CD8-positive, alpha-beta memory T cell (primary cell): ENCODE data around the gene SLC35B4. TPM values are rescaled to one million over a fixed set of nuclear protein-coding genes. Genes with fewer than 3 reads are reported as not detected.
A peak's percentile ranks its signal among the peaks of the same experiment; 100 is the strongest.
"Not testable (repeated sequence)": the region's sequence is repeated elsewhere in the genome, so short reads cannot be mapped to it uniquely, and the experiment has no call there.

Experiments
- CTCF ChIA-PET: fragments of 350-600 bp; sonication (Branson Sonifier 250); formaldehyde crosslinking; loops from one replicate; lab custom pipeline; 2021; ENCODE audit warnings: antibody characterized with exemption; lab: Charles Lee
- POLR2A ChIA-PET: fragments of 350-600 bp; sonication (Branson Sonifier 250); formaldehyde crosslinking; loops from one replicate; lab custom pipeline; 2021; ENCODE audit warnings: antibody characterized with exemption; lab: Charles Lee
- DNase-seq, 5 donors: peaks; one replicate each; pipeline versions ENCODE4 v3.0.0 to v3.0.0-alpha.2; 2020 to 2022; ENCODE audit warnings: mixed read lengths in 1 of 5
- H3K27ac ChIP-seq: one replicate; pipeline ENCODE4 v1.7.0; 2013; ENCODE audit warnings: low read depth, mild to moderate bottlenecking, low read length, moderate library complexity
- H3K27me3 ChIP-seq: 2 replicates; pipeline ENCODE4 v1.7.0; 2013; ENCODE audit warnings: low read length, mild to moderate bottlenecking; ENCODE audit not compliant: insufficient read depth, poor library complexity, severe bottlenecking
- H3K36me3 ChIP-seq: 2 replicates; pipeline ENCODE4 v1.7.0; 2013; ENCODE audit warnings: mild to moderate bottlenecking, low read length, moderate library complexity; ENCODE audit not compliant: insufficient read depth
- H3K4me1 ChIP-seq: 2 replicates; pipeline ENCODE4 v1.7.0; 2013; ENCODE audit warnings: mild to moderate bottlenecking, low read length, moderate library complexity; ENCODE audit not compliant: insufficient read depth
- H3K4me3 ChIP-seq: 2 replicates; pipeline ENCODE4 v1.7.0; 2013; ENCODE audit warnings: mild to moderate bottlenecking, low read length
- H3K9me3 ChIP-seq: 2 replicates; pipeline ENCODE4 v1.7.0; 2013; ENCODE audit warnings: mild to moderate bottlenecking, low read length
- H3K27ac Mint-ChIP-seq, 8 donors: one replicate each; pipeline ENCODE4 v1.8.0; 2020 to 2021; ENCODE audit warnings: mixed read lengths in 8 of 8, mild to moderate bottlenecking in 6 of 8, inconsistent platforms in 3 of 8, moderate library complexity in 3 of 8
- H3K27me3 Mint-ChIP-seq, 2 donors: one replicate each; pipeline ENCODE4 v1.8.0; 2020 to 2021; ENCODE audit warnings: mixed read lengths in 2 of 2, mild to moderate bottlenecking in 1 of 2, moderate library complexity in 1 of 2
- H3K36me3 Mint-ChIP-seq, 3 donors: one replicate each; pipeline ENCODE4 v1.8.0; 2020 to 2021; ENCODE audit warnings: mixed read lengths in 3 of 3, inconsistent platforms in 1 of 3, mild to moderate bottlenecking in 1 of 3
- H3K4me1 Mint-ChIP-seq, 3 donors: one replicate each; pipeline ENCODE4 v1.8.0; 2020 to 2021; ENCODE audit warnings: mixed read lengths in 3 of 3, inconsistent platforms in 1 of 3, mild to moderate bottlenecking in 1 of 3
- H3K4me3 Mint-ChIP-seq, 7 donors: one replicate each; pipeline ENCODE4 v1.8.0; 2020 to 2021; ENCODE audit warnings: mixed read lengths in 7 of 7, mild to moderate bottlenecking in 6 of 7, moderate library complexity in 4 of 7, inconsistent platforms in 2 of 7
- H3K9me3 Mint-ChIP-seq, 5 donors: one replicate each; pipeline ENCODE4 v1.8.0; 2020 to 2022; ENCODE audit warnings: mixed read lengths in 5 of 5, mild to moderate bottlenecking in 3 of 5, moderate library complexity in 2 of 5, inconsistent platforms in 1 of 5
- polyA plus RNA-seq: library from polyadenylated mRNA; unstranded; fragments of 300-500 nt; fragmentation: Illumina TruSeq; gene quantifications from one replicate; pipeline ENCODE4 v1.2.3, GENCODE V29; 2021
- total RNA-seq, 2 experiments: library from RNA; stranded (reverse); gene quantifications; one replicate each; pipeline ENCODE4 v1.2.3, GENCODE V29; 2021

Gene SLC35B4
- total and polyA plus RNA-seq, 3 experiments from 2014 or later = 18.6 to 20.5 (median 20.3) TPM

GRCh38 chr7:134300988-134301387 is 15.7 kb downstream of the SLC35B4 start:
- ChIA-PET POLR2A (no interaction called here), CTCF (no interaction called here)
- Mint-ChIP-seq H3K36me3 (peaks cover 12 to 87% (median 38%) of the 10 kb centered on the region in 3 donors), H3K27me3 (no peaks in the 10 kb centered on the region), H3K9me3 (no peaks in the 10 kb centered on the region), H3K4me1 (no peaks in the 10 kb centered on the region), H3K27ac (peak overlapping the region in 1 of 8 donors; percentile 36), H3K4me3 (no peak overlapping the region)
- no peaks in the 10 kb centered on the region for H3K9me3 ChIP-seq
- H3K36me3 ChIP-seq = peaks cover 14% of the 10 kb centered on the region
- H3K4me3 ChIP-seq = no peak overlapping the region
- DNase-seq = no peak
- no peaks in the 10 kb centered on the region for H3K27me3 ChIP-seq
- no peak overlapping the region for H3K27ac ChIP-seq
- H3K4me1 ChIP-seq = no peaks in the 10 kb centered on the region

GRCh38 chr7:134298902-134299683 is 17.6 kb downstream of the SLC35B4 start:
- ChIA-PET POLR2A (no interaction called here), CTCF (no interaction called here)
- H3K27me3 ChIP-seq = no peaks in the 10 kb centered on the region
- H3K9me3 Mint-ChIP-seq = no peaks in the 10 kb centered on the region
- no peaks in the 10 kb centered on the region for H3K4me1 Mint-ChIP-seq
- no peak overlapping the region for H3K4me3 Mint-ChIP-seq
- peaks cover 19% of the 10 kb centered on the region for H3K36me3 ChIP-seq
- DNase-seq = no peak
- no peak overlapping the region for H3K4me3 ChIP-seq
- peaks cover 17 to 92% (median 44%) of the 10 kb centered on the region in 3 donors for H3K36me3 Mint-ChIP-seq
- no peaks in the 10 kb centered on the region for H3K9me3 ChIP-seq
- H3K4me1 ChIP-seq = no peaks in the 10 kb centered on the region
- H3K27ac Mint-ChIP-seq = no peak overlapping the region
- H3K27me3 Mint-ChIP-seq = no peaks in the 10 kb centered on the region
- H3K27ac ChIP-seq = no peak overlapping the region

GRCh38 chr7:134297489-134297888 is 19.2 kb downstream of the SLC35B4 start:
- Mint-ChIP-seq H3K36me3 (peaks cover 20 to 86% (median 44%) of the 10 kb centered on the region in 3 donors), H3K4me3 (no peak overlapping the region), H3K27ac (no peak overlapping the region), H3K4me1 (no peaks in the 10 kb centered on the region), H3K9me3 (no peaks in the 10 kb centered on the region), H3K27me3 (no peaks in the 10 kb centered on the region)
- Histone ChIP-seq H3K4me1 (no peaks in the 10 kb centered on the region), H3K9me3 (no peaks in the 10 kb centered on the region), H3K4me3 (no peak overlapping the region), H3K27me3 (no peaks in the 10 kb centered on the region), H3K27ac (no peak overlapping the region), H3K36me3 (peaks cover 19% of the 10 kb centered on the region)
- no peak for DNase-seq
- CTCF ChIA-PET = no interaction called here
- POLR2A ChIA-PET = no interaction called here

- H3K4me3 ChIP-seq, H3K27ac ChIP-seq, H3K27me3 ChIP-seq, H3K9me3 ChIP-seq, H3K9me3 Mint-ChIP-seq, POLR2A ChIA-PET, H3K27me3 Mint-ChIP-seq, CTCF ChIA-PET, DNase-seq, H3K4me1 Mint-ChIP-seq, H3K4me1 ChIP-seq: not testable (repeated sequence)
- H3K4me3 Mint-ChIP-seq = peak overlapping the region in 1 of 7 donors; percentile 3
- peaks cover 19% of the 10 kb centered on the region for H3K36me3 ChIP-seq
- peak overlapping the region in 1 of 8 donors; percentile 58 for H3K27ac Mint-ChIP-seq
- H3K36me3 Mint-ChIP-seq = peaks cover 20 to 77% (median 36%) of the 10 kb centered on the region in 3 donors
These were observed 20.7 kb downstream of the SLC35B4 start for GRCh38 chr7:134295982-134296381.

- CTCF ChIA-PET = no interaction called here
- H3K4me1 Mint-ChIP-seq = no peaks in the 10 kb centered on the region
These were observed 23.6 kb downstream of the SLC35B4 start for GRCh38 chr7:134293002-134293740.

GRCh38 chr7:134290286-134290685 is 26.4 kb downstream of the SLC35B4 start:
- ChIA-PET CTCF (no interaction called here), POLR2A (no interaction called here)
- H3K27me3 Mint-ChIP-seq = no peaks in the 10 kb centered on the region
- no peak overlapping the region for H3K4me3 Mint-ChIP-seq
- no peaks in the 10 kb centered on the region for H3K9me3 Mint-ChIP-seq
- H3K4me1 Mint-ChIP-seq = no peaks in the 10 kb centered on the region
- H3K36me3 ChIP-seq = peaks cover 10% of the 10 kb centered on the region
- H3K27ac ChIP-seq = no peak overlapping the region
- no peaks in the 10 kb centered on the region for H3K27me3 ChIP-seq
- no peaks in the 10 kb centered on the region for H3K4me1 ChIP-seq
- H3K36me3 Mint-ChIP-seq = peaks cover 12 to 28% (median 15%) of the 10 kb centered on the region in 3 donors
- H3K4me3 ChIP-seq = no peak overlapping the region
- DNase-seq = no peak
- no peaks in the 10 kb centered on the region for H3K9me3 ChIP-seq
- no peak overlapping the region for H3K27ac Mint-ChIP-seq

More at GRCh38 chr7:134293002-134293740, 23.6 kb downstream of the SLC35B4 start:
- Histone ChIP-seq H3K36me3 (peaks cover 10% of the 10 kb centered on the region), H3K27ac (no peak overlapping the region), H3K9me3 (no peaks in the 10 kb centered on the region), H3K4me3 (no peak overlapping the region), H3K4me1 (no peaks in the 10 kb centered on the region), H3K27me3 (no peaks in the 10 kb centered on the region)
- H3K4me3 Mint-ChIP-seq = no peak overlapping the region
- peaks cover 20 to 50% (median 25%) of the 10 kb centered on the region in 3 donors for H3K36me3 Mint-ChIP-seq
- H3K9me3 Mint-ChIP-seq = no peaks in the 10 kb centered on the region
- peak overlapping the region in 1 of 8 donors; percentile 23 for H3K27ac Mint-ChIP-seq
- H3K27me3 Mint-ChIP-seq = no peaks in the 10 kb centered on the region
- DNase-seq = no peak
- POLR2A ChIA-PET = no interaction called here

GRCh38 chr7:134289841-134290240 is 26.9 kb downstream of the SLC35B4 start:
- H3K27me3 Mint-ChIP-seq = no peaks in the 10 kb centered on the region
- no peaks in the 10 kb centered on the region for H3K27me3 ChIP-seq
- no peak overlapping the region for H3K27ac ChIP-seq
- H3K4me1 Mint-ChIP-seq = no peaks in the 10 kb centered on the region
- H3K27ac Mint-ChIP-seq = no peak overlapping the region
- peaks cover 11 to 24% (median 11%) of the 10 kb centered on the region in 3 donors for H3K36me3 Mint-ChIP-seq
- no peak overlapping the region for H3K4me3 Mint-ChIP-seq
- H3K4me3 ChIP-seq = no peak overlapping the region
- no peaks in the 10 kb centered on the region for H3K9me3 Mint-ChIP-seq
- H3K4me1 ChIP-seq = no peaks in the 10 kb centered on the region
- no peak for DNase-seq
- H3K9me3 ChIP-seq = no peaks in the 10 kb centered on the region
- H3K36me3 ChIP-seq = peaks cover 6% of the 10 kb centered on the region
- CTCF ChIA-PET = no interaction called here
- POLR2A ChIA-PET = no interaction called here

- H3K4me1 Mint-ChIP-seq = no peaks in the 10 kb centered on the region
- peaks cover 2% of the 10 kb centered on the region for H3K36me3 ChIP-seq
These were observed 27.3 kb downstream of the SLC35B4 start for GRCh38 chr7:134289423-134289822.

More at GRCh38 chr7:134289423-134289822, 27.3 kb downstream of the SLC35B4 start:
- Mint-ChIP-seq H3K4me3 (no peak overlapping the region), H3K27me3 (no peaks in the 10 kb centered on the region), H3K27ac (peak overlapping the region in 1 of 8 donors; percentile 4), H3K36me3 (peaks cover 6 to 20% (median 8%) of the 10 kb centered on the region in 3 donors), H3K9me3 (no peaks in the 10 kb centered on the region)
- no peaks in the 10 kb centered on the region for H3K4me1 ChIP-seq
- ChIA-PET POLR2A (no interaction called here), CTCF (no interaction called here)
- H3K9me3 ChIP-seq = no peaks in the 10 kb centered on the region
- DNase-seq = no peak
- H3K27me3 ChIP-seq = no peaks in the 10 kb centered on the region
- H3K4me3 ChIP-seq = no peak overlapping the region
- H3K27ac ChIP-seq = no peak overlapping the region
